ENCODE results near the gene UMPS. TPM values are rescaled to one million over a fixed set of nuclear protein-coding genes. Genes with fewer than 3 reads are reported as not detected.
A peak's percentile ranks its signal among the peaks of the same experiment; 100 is the strongest.
"Not testable (repeated sequence)": the region's sequence is repeated elsewhere in the genome, so short reads cannot be mapped to it uniquely, and the experiment has no call there.

Gene UMPS
- total RNA-seq, 1 experiment from 2014 or later = 17.4 TPM

GRCh38 chr3:124722589-124722988 lies 7.7 kb upstream of the UMPS start:
- H3K9ac ChIP-seq (ENCODE audit: low read length) = no peak overlapping the region
- H3K79me2 ChIP-seq (ENCODE audit: low read length) = no peaks in the 10 kb centered on the region
- DNase-seq = no peak
- H3K27ac ChIP-seq (ENCODE audit: low read length) = no peak overlapping the region
- H3K9me3 ChIP-seq (ENCODE audit: low read length) = no peaks in the 10 kb centered on the region
- no peaks in the 10 kb centered on the region for H3K27me3 ChIP-seq (ENCODE audit: low read length)
- H2AFZ ChIP-seq (ENCODE audit: low read length) = no peak overlapping the region
- peaks cover 9% of the 10 kb centered on the region for H3K4me1 ChIP-seq (ENCODE audit: low read length)
- no peaks in the 10 kb centered on the region for H3K36me3 ChIP-seq (ENCODE audit: insufficient read depth, low read length)
- no peaks in the 10 kb centered on the region for H4K20me1 ChIP-seq (ENCODE audit: insufficient read depth, low read depth, low read length)
- H3K4me3 ChIP-seq (ENCODE audit: low read length) = no peak overlapping the region
- no peaks in the 10 kb centered on the region for H3K9me2 ChIP-seq (replicated peaks; ENCODE audit: insufficient read depth, low read length)
- H3K4me2 ChIP-seq (ENCODE audit: low read depth, low read length, poor library complexity, severe bottlenecking) = no peak overlapping the region

- Histone ChIP-seq H3K4me2 (ENCODE audit: low read depth, low read length, poor library complexity, severe bottlenecking) (peak overlapping the region; percentile 95), H3K27me3 (ENCODE audit: low read length) (no peaks in the 10 kb centered on the region), H3K27ac (ENCODE audit: low read length) (no peak overlapping the region), H3K79me2 (ENCODE audit: low read length) (peaks cover 52% of the 10 kb centered on the region), H3K9me2 (replicated peaks; ENCODE audit: insufficient read depth, low read length) (no peaks in the 10 kb centered on the region), H3K9ac (ENCODE audit: low read length) (peak overlapping the region; percentile 95), H3K4me3 (ENCODE audit: low read length) (peak overlapping the region; percentile 95), H3K4me1 (ENCODE audit: low read length) (peaks cover 27% of the 10 kb centered on the region), H3K9me3 (ENCODE audit: low read length) (no peaks in the 10 kb centered on the region), H4K20me1 (ENCODE audit: insufficient read depth, low read depth, low read length) (peaks cover 7% of the 10 kb centered on the region; the same call in 1 of the 2 replicates), H3K36me3 (ENCODE audit: insufficient read depth, low read length) (peaks cover 22% of the 10 kb centered on the region; the same call in 1 of the 2 replicates), H2AFZ (ENCODE audit: low read length) (no peak overlapping the region)
- DNase-seq = no peak
Measured at GRCh38 chr3:124730941-124731297, 667 bp downstream of the UMPS start.

- H3K79me2 ChIP-seq (ENCODE audit: low read length) = peaks cover 54% of the 10 kb centered on the region
- no peaks in the 10 kb centered on the region for H3K9me3 ChIP-seq (ENCODE audit: low read length)
- H3K27me3 ChIP-seq (ENCODE audit: low read length) = no peaks in the 10 kb centered on the region
- H4K20me1 ChIP-seq (ENCODE audit: insufficient read depth, low read depth, low read length) = peaks cover 7% of the 10 kb centered on the region; the same call in 1 of the 2 replicates
- no peak for DNase-seq
- H3K4me3 ChIP-seq (ENCODE audit: low read length) = peak overlapping the region; percentile 95
- H2AFZ ChIP-seq (ENCODE audit: low read length) = no peak overlapping the region
- H3K9ac ChIP-seq (ENCODE audit: low read length) = peak overlapping the region; percentile 95; the same call in 1 of the 2 replicates
- H3K36me3 ChIP-seq (ENCODE audit: insufficient read depth, low read length) = peaks cover 23% of the 10 kb centered on the region; the same call in 1 of the 2 replicates
- peak overlapping the region; percentile 95 for H3K4me2 ChIP-seq (ENCODE audit: low read depth, low read length, poor library complexity, severe bottlenecking)
- H3K27ac ChIP-seq (ENCODE audit: low read length) = no peak overlapping the region
- H3K9me2 ChIP-seq (replicated peaks; ENCODE audit: insufficient read depth, low read length) = no peaks in the 10 kb centered on the region
- H3K4me1 ChIP-seq (ENCODE audit: low read length) = peaks cover 27% of the 10 kb centered on the region
Measured at GRCh38 chr3:124731760-124732159, 1.5 kb downstream of the UMPS start.

GRCh38 chr3:124741027-124741426 lies 10.8 kb downstream of the UMPS start:
- Histone ChIP-seq H3K27me3 (ENCODE audit: low read length) (no peaks in the 10 kb centered on the region), H3K9ac (ENCODE audit: low read length) (no peak overlapping the region), H3K9me2 (replicated peaks; ENCODE audit: insufficient read depth, low read length) (no peaks in the 10 kb centered on the region), H3K36me3 (ENCODE audit: insufficient read depth, low read length) (peaks cover 62% of the 10 kb centered on the region), H3K79me2 (ENCODE audit: low read length) (peaks cover 38% of the 10 kb centered on the region), H3K27ac (ENCODE audit: low read length) (no peak overlapping the region), H4K20me1 (ENCODE audit: insufficient read depth, low read depth, low read length) (peaks cover 3% of the 10 kb centered on the region; the same call in 1 of the 2 replicates), H3K9me3 (ENCODE audit: low read length) (no peaks in the 10 kb centered on the region), H3K4me2 (ENCODE audit: low read depth, low read length, poor library complexity, severe bottlenecking) (no peak overlapping the region), H3K4me1 (ENCODE audit: low read length) (no peaks in the 10 kb centered on the region), H2AFZ (ENCODE audit: low read length) (no peak overlapping the region), H3K4me3 (ENCODE audit: low read length) (no peak overlapping the region)
- DNase-seq = no peak

DNA sequence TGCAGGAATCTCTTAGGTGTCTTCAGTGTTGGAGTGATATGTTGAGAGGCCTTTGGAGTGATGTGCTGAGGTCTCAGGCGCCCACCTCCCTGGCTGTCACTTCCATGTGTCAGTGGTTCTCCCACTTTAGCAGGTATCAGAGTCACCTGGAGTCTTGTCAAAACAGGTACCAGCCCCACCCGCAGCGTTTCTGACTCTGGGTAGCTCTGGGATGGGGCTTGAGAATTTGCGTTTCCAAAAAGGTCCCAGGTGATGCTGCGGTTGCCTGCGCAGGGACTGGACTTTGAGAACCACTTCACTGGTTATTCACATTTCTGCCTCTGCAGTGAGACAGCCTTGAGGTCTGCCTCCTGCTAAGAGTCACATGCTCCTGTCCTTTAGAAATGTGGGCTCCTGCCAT lies 15.5 kb downstream of the UMPS start:
- H2AFZ ChIP-seq (ENCODE audit: low read length) = no peak overlapping the region
- H3K79me2 ChIP-seq (ENCODE audit: low read length) = peaks cover 9% of the 10 kb centered on the region
- no peak overlapping the region for H3K27ac ChIP-seq (ENCODE audit: low read length)
- no peaks in the 10 kb centered on the region for H4K20me1 ChIP-seq (ENCODE audit: insufficient read depth, low read depth, low read length)
- no peak overlapping the region for H3K4me3 ChIP-seq (ENCODE audit: low read length)
- H3K27me3 ChIP-seq (ENCODE audit: low read length) = no peaks in the 10 kb centered on the region
- peaks cover 33% of the 10 kb centered on the region for H3K36me3 ChIP-seq (ENCODE audit: insufficient read depth, low read length)
- no peak overlapping the region for H3K9ac ChIP-seq (ENCODE audit: low read length)
- DNase-seq = no peak
- H3K9me2 ChIP-seq (replicated peaks; ENCODE audit: insufficient read depth, low read length) = no peaks in the 10 kb centered on the region
- H3K4me1 ChIP-seq (ENCODE audit: low read length) = no peaks in the 10 kb centered on the region
- no peaks in the 10 kb centered on the region for H3K9me3 ChIP-seq (ENCODE audit: low read length)
- H3K4me2 ChIP-seq (ENCODE audit: low read depth, low read length, poor library complexity, severe bottlenecking) = no peak overlapping the region

DNA sequence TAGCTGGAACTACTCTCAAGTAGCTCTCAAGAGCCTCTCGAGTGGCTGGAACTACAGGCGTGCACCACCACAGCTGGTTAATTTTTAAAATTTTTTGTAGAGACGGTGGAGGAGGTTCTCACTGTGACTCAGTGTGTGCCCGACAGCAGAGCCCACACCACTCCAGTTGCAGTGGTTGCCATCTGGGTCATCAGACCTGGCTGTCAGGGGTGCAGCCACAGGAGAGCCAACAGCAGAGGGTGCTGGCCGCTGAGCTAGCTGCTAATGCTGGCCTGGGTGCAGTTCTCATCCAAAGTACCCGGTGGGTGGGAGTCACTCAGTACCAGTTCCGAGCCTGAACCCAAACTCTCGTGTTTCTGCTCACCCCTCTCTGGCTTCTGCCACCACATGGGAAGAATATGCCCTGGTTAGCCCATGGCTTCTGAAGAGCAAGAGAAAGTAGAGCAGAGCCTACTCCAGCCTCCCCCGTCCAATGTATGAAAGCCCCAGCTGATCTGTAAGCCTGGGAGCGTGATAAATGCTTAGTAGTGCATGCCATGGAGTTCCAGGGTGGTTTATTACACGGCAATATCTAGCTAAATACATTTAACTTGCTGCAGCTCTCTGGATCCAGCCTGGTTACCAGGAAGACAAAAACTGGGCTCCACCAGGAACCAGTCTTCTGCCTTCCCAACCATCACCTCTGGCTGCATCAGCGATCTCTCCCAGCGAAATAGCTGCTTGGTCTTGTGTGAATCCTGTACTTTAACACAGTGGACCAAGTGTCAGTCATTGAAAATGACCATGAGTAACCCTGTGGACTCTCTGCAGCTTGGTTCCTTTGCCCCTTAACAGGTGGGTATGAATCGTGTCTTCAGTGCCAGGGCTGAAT lies 17.1 kb downstream of the UMPS start:
- DNase-seq = no peak
- Histone ChIP-seq H3K27ac (ENCODE audit: low read length) (no peak overlapping the region), H3K36me3 (ENCODE audit: insufficient read depth, low read length) (peaks cover 19% of the 10 kb centered on the region), H2AFZ (ENCODE audit: low read length) (no peak overlapping the region), H3K9me3 (ENCODE audit: low read length) (no peaks in the 10 kb centered on the region), H3K79me2 (ENCODE audit: low read length) (0 out of 2 replicates have a peak, but pooled peaks cover under 1% of the 10 kb centered on the region), H4K20me1 (ENCODE audit: insufficient read depth, low read depth, low read length) (no peaks in the 10 kb centered on the region), H3K4me1 (ENCODE audit: low read length) (no peaks in the 10 kb centered on the region), H3K9ac (ENCODE audit: low read length) (no peak overlapping the region), H3K4me3 (ENCODE audit: low read length) (no peak overlapping the region), H3K4me2 (ENCODE audit: low read depth, low read length, poor library complexity, severe bottlenecking) (no peak overlapping the region), H3K27me3 (ENCODE audit: low read length) (no peaks in the 10 kb centered on the region), H3K9me2 (replicated peaks; ENCODE audit: insufficient read depth, low read length) (no peaks in the 10 kb centered on the region)

DNA sequence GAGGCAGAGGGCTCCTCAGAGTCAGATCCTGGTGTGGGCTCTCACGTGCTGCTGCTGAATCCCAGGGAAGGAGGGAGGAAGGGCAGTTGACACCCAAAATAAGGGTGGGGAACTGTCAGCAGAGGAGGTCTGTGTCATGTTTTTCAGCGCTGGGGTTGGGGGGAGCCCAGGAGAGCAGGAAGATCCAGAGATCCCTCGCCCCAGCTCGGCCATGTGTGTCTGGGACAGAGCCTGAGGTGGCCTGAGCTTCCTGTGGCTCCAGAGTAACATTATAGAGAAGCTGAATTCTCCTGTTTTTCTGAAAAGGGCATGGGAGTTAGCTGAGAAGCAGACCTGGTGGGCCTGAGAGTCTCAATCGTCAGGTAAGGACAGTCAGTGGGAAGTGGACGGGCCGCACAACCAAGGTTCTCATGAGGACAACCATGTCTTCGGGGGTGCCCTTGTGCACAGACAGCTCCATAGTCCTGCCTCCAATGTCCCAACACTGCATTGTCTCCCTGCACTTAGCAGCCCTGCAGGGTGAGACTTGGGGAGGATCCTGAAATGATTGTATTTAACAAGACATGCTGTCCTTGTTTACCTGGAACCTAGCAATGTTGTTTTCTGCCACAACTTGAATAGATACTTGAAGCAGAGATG lies 18.4 kb downstream of the UMPS start:
- no peaks in the 10 kb centered on the region for H3K9me2 ChIP-seq (replicated peaks; ENCODE audit: insufficient read depth, low read length)
- H3K4me2 ChIP-seq (ENCODE audit: low read depth, low read length, poor library complexity, severe bottlenecking) = no peak overlapping the region
- H3K27me3 ChIP-seq (ENCODE audit: low read length) = no peaks in the 10 kb centered on the region
- no peak overlapping the region for H3K4me3 ChIP-seq (ENCODE audit: low read length)
- H3K79me2 ChIP-seq (ENCODE audit: low read length) = no peaks in the 10 kb centered on the region
- H3K27ac ChIP-seq (ENCODE audit: low read length) = no peak overlapping the region
- no peaks in the 10 kb centered on the region for H3K9me3 ChIP-seq (ENCODE audit: low read length)
- no peak for DNase-seq
- H3K4me1 ChIP-seq (ENCODE audit: low read length) = no peaks in the 10 kb centered on the region
- no peak overlapping the region for H3K9ac ChIP-seq (ENCODE audit: low read length)
- no peaks in the 10 kb centered on the region for H4K20me1 ChIP-seq (ENCODE audit: insufficient read depth, low read depth, low read length)
- H2AFZ ChIP-seq (ENCODE audit: low read length) = no peak overlapping the region
- H3K36me3 ChIP-seq (ENCODE audit: insufficient read depth, low read length) = peaks cover 13% of the 10 kb centered on the region

DNA sequence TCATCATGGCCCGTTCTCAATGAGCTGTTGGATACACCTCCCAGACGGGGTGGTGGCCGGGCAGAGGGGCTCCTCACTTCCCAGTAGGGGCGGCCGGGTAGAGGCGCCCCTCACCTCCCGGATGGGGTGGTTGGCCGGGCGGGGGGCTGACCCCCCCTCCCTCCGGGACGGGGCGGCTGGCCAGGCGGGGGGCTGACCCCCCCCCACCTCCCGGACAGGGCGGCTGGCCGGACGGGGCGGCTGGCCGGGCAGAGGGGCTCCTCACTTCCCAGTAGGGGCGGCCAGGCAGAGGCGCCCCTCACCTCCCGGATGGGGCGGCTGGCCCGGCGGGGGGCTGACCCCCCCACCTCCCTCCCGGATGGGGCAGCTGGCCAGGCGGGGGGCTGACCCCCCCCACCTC lies 19.6 kb downstream of the UMPS start:
- not testable (repeated sequence) for H3K4me3 ChIP-seq (ENCODE audit: low read length); H3K4me1 ChIP-seq (ENCODE audit: low read length); H3K36me3 ChIP-seq (ENCODE audit: insufficient read depth, low read length); H3K9ac ChIP-seq (ENCODE audit: low read length); H3K9me2 ChIP-seq (replicated peaks; ENCODE audit: insufficient read depth, low read length); H4K20me1 ChIP-seq (ENCODE audit: insufficient read depth, low read depth, low read length); H3K79me2 ChIP-seq (ENCODE audit: low read length); DNase-seq; H3K27ac ChIP-seq (ENCODE audit: low read length); H3K27me3 ChIP-seq (ENCODE audit: low read length); H3K9me3 ChIP-seq (ENCODE audit: low read length); H2AFZ ChIP-seq (ENCODE audit: low read length); H3K4me2 ChIP-seq (ENCODE audit: low read depth, low read length, poor library complexity, severe bottlenecking)

Data from Karpas-422 (cell line).